Measurements from ENCODE around the gene CRYGA.

DNA sequence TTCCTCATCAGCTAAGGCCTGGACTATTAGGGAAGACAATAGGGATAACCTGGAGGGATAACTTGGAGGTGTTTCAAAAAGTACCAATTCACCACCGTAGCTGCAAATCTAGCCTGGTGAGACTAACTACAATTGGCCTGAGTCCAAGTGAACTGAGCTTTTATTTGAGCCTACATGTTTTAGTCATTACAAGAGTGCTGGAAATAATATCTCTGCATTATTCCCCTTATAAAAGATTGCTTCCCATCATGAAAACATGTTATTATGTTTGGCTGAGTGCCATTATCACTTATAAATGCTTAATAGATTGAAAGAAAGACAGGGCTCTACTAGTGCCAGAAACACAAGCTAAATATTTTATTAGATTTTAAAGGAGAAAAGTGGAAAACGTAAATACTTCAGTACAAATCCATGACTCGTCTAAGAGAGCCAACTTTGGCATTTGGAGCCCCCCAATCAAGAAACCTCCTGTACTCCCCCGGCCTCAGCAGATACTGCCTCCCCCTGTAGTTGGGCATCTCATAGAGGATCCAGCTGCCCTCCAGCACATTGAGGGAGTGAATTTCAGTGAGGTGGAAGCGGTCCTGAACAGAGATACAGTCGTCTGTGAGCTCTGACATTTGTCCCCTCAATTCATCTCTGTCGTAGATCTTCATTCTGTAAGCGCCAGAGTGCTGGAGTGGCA lies 21.0 kb downstream of the CRYGA start:
- no peak for TF ChIP-seq POLR2AphosphoS5 (IDR thresholded peaks at IDR 0.05; ENCODE audit: low read depth, low read length)
- TF ChIP-seq NRF1 (IDR thresholded peaks at IDR 0.05; ENCODE audit: low read depth, low read length) = no peak
- TF ChIP-seq GABPA (IDR thresholded peaks at IDR 0.05; ENCODE audit: low read depth) = no peak
- TF ChIP-seq, protein P1, sequence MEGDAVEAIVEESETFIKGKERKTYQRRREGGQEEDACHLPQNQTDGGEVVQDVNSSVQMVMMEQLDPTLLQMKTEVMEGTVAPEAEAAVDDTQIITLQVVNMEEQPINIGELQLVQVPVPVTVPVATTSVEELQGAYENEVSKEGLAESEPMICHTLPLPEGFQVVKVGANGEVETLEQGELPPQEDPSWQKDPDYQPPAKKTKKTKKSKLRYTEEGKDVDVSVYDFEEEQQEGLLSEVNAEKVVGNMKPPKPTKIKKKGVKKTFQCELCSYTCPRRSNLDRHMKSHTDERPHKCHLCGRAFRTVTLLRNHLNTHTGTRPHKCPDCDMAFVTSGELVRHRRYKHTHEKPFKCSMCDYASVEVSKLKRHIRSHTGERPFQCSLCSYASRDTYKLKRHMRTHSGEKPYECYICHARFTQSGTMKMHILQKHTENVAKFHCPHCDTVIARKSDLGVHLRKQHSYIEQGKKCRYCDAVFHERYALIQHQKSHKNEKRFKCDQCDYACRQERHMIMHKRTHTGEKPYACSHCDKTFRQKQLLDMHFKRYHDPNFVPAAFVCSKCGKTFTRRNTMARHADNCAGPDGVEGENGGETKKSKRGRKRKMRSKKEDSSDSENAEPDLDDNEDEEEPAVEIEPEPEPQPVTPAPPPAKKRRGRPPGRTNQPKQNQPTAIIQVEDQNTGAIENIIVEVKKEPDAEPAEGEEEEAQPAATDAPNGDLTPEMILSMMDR (IDR thresholded peaks at IDR 0.05) = no peak
- TF ChIP-seq EP300 (IDR thresholded peaks at IDR 0.05; ENCODE audit: borderline replicate concordance in 1 of 2, low read depth in 1 of 2, low read length in 1 of 2) = peak in 1 of 2 experiments; percentile 65; a peak in 2 of 4 replicates
- TF ChIP-seq, protein P2, sequence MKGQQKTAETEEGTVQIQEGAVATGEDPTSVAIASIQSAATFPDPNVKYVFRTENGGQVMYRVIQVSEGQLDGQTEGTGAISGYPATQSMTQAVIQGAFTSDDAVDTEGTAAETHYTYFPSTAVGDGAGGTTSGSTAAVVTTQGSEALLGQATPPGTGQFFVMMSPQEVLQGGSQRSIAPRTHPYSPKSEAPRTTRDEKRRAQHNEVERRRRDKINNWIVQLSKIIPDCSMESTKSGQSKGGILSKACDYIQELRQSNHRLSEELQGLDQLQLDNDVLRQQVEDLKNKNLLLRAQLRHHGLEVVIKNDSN (IDR thresholded peaks at IDR 0.05; ENCODE audit: borderline replicate concordance, low read depth) = no peak
- no peak for TF ChIP-seq RAD21 (IDR thresholded peaks at IDR 0.05; ENCODE audit: low read length)
- TF ChIP-seq SIN3A (IDR thresholded peaks at IDR 0.05; ENCODE audit: borderline replicate concordance, low read depth, low read length) = no peak
- TF ChIP-seq MXI1 (IDR thresholded peaks at IDR 0.05; ENCODE audit: low read depth, low read length) = no peak
- TF ChIP-seq CHD2 (IDR thresholded peaks at IDR 0.05; ENCODE audit: low read length, partially characterized antibody) = no peak
- no peak for TF ChIP-seq SMC3 (IDR thresholded peaks at IDR 0.05; ENCODE audit: low read depth, low read length)
